B cell (primary cell): ENCODE measurements around the gene HDLBP. TPM values are rescaled to one million over a fixed set of nuclear protein-coding genes. Genes with fewer than 3 reads are reported as not detected.

Experiments used
- ATAC-seq: fragments of 200-7000 bp; cut with Tn5 transposase; one replicate; pipeline ENCODE4 v1.10.0; 2021; ENCODE audit warnings: low read depth, mild to moderate bottlenecking, moderate number of reproducible peaks, moderate library complexity
- CTCF ChIA-PET: fragments of 350-600 bp; sonication (Branson Sonifier 250); formaldehyde crosslinking; loops from one replicate; lab custom pipeline; 2021; ENCODE audit warnings: antibody characterized with exemption, inconsistent platforms; lab: Charles Lee
- POLR2A ChIA-PET: fragments of 350-600 bp; sonication (Branson Sonifier 250); formaldehyde crosslinking; loops from one replicate; lab custom pipeline; 2021; ENCODE audit warnings: antibody characterized with exemption; lab: Charles Lee
- DNase-seq: peaks from one replicate; pipeline ENCODE4 v3.0.0; 2013
- H2AFZ ChIP-seq: 2 replicates; pipeline ENCODE4 v1.6.1; 2012; ENCODE audit warnings: mild to moderate bottlenecking, low read depth, low read length; ENCODE audit not compliant: insufficient read depth, poor library complexity, severe bottlenecking
- H3K27ac ChIP-seq, 2 donors: 1 replicate in 1 of 2; 2 replicates in 1 of 2; pipeline ENCODE4 v1.5.1; 2012 to 2013; ENCODE audit warnings: low read length in 2 of 2, mild to moderate bottlenecking in 2 of 2, moderate library complexity in 1 of 2
- H3K27me3 ChIP-seq, 4 experiments: fragments of 200-600 bp in 1 of 4; sonication (generic) in 1 of 4; replicated peaks in 1 of 4; 1 replicate in 2 of 4; 2 replicates in 2 of 4; pipeline versions ENCODE4 v1.6.1 to v1.7.0; 2013 to 2016; ENCODE audit warnings: low read length in 3 of 4, mild to moderate bottlenecking in 2 of 4, mixed read lengths in 1 of 4, moderate library complexity in 1 of 4; ENCODE audit not compliant: insufficient read depth in 4 of 4, control insufficient read depth in 3 of 4; ENCODE audit errors: control extremely low read depth in 1 of 4
- H3K36me3 ChIP-seq, 2 experiments: replicated peaks in 1 of 2; 1 replicate in 1 of 2; 2 replicates in 1 of 2; pipeline versions ENCODE4 v1.6.1 to v1.7.1; 2013; ENCODE audit warnings: low read length in 1 of 2; ENCODE audit not compliant: insufficient read depth in 2 of 2, control insufficient read depth in 1 of 2; ENCODE audit errors: control extremely low read depth in 1 of 2, extremely low read depth in 1 of 2
- H3K4me1 ChIP-seq, 2 donors: fragments of 200-600 bp in 1 of 2; sonication (generic) in 1 of 2; 1 replicate in 1 of 2; 2 replicates in 1 of 2; pipeline versions ENCODE4 v1.5.1 to v1.6.1; 2013 to 2017; ENCODE audit warnings: low read length in 2 of 2; ENCODE audit not compliant: control insufficient read depth in 2 of 2, insufficient read depth in 2 of 2
- H3K4me2 ChIP-seq: replicated peaks from 2 replicates; pipeline ENCODE3; 2012; ENCODE audit warnings: mild to moderate bottlenecking, low read depth, low read length; ENCODE audit not compliant: poor library complexity, severe bottlenecking
- H3K4me3 ChIP-seq, 5 experiments: fragments of 200-600 bp in 1 of 5; sonication (generic) in 1 of 5; 1 replicate in 3 of 5; 2 replicates in 2 of 5; pipeline versions ENCODE4 v1.5.1 to v1.7.0; 2011 to 2016; ENCODE audit warnings: low read length in 4 of 5, mild to moderate bottlenecking in 4 of 5, low read depth in 2 of 5, control low read depth in 1 of 5, moderate library complexity in 1 of 5; ENCODE audit not compliant: insufficient read depth in 1 of 5; ENCODE audit errors: control extremely low read depth in 1 of 5, extremely low read depth in 1 of 5
- H3K79me2 ChIP-seq: fragments of 200-600 bp; sonication (generic); one replicate; pipeline ENCODE4 v1.6.0; 2016; ENCODE audit warnings: low read length; ENCODE audit not compliant: control insufficient read depth, insufficient read depth
- H3K9ac ChIP-seq: fragments of 200-600 bp; sonication (generic); 2 replicates; pipeline ENCODE4 v1.6.1; 2017; ENCODE audit warnings: mild to moderate bottlenecking, low read length, moderate library complexity
- H3K9me3 ChIP-seq, 3 donors: one replicate each; pipeline versions ENCODE4 v1.6.1 to v1.7.1; 2013; ENCODE audit warnings: low read length in 2 of 3; ENCODE audit not compliant: control insufficient read depth in 2 of 3, insufficient read depth in 1 of 3; ENCODE audit errors: control extremely low read depth in 1 of 3
- H4K20me1 ChIP-seq: 2 replicates; pipeline ENCODE4 v1.6.0; 2012; ENCODE audit warnings: mild to moderate bottlenecking, low read length; ENCODE audit not compliant: insufficient read depth, control insufficient read depth, poor library complexity, severe bottlenecking
- H3K27ac Mint-ChIP-seq: one replicate; pipeline ENCODE4 v1.8.0; 2021; ENCODE audit warnings: mixed read lengths
- H3K27me3 Mint-ChIP-seq: one replicate; pipeline ENCODE4 v1.8.0; 2021; ENCODE audit warnings: mixed read lengths
- H3K4me1 Mint-ChIP-seq: one replicate; pipeline ENCODE4 v1.8.0; 2021; ENCODE audit warnings: mixed read lengths
- H3K4me3 Mint-ChIP-seq: one replicate; pipeline ENCODE4 v1.8.0; 2021; ENCODE audit warnings: mixed read lengths
- H3K9me3 Mint-ChIP-seq: one replicate; pipeline ENCODE4 v1.8.0; 2022; ENCODE audit warnings: mixed read lengths; ENCODE audit not compliant: insufficient read depth
- EZH2 ChIP-seq: IDR thresholded peaks from 2 replicates; pipeline ENCODE4 v1.6.1; 2012; ENCODE audit warnings: borderline replicate concordance, low read depth, mild to moderate bottlenecking, moderate library complexity, low read length; ENCODE audit not compliant: insufficient read depth, poor library complexity, severe bottlenecking
- WGBS: methylation state at CpG from one replicate; pipeline ENCODE4 v1.1.5; 2013; ENCODE audit warnings: missing lambda C conversion rate; ENCODE audit not compliant: insufficient coverage; 5-methylcytosine and 5-hydroxymethylcytosine counted together
- intact Hi-C: fragments of 100-400 bp; cut with micrococcal nuclease; formaldehyde crosslinking; loops from one replicate; pipeline ENCODE4 v1.10.0; 2022
- polyA plus RNA-seq: library from polyadenylated mRNA; depleted of rRNA; stranded (reverse); fragments of >200 nt; gene quantifications from 2 replicates; pipeline ENCODE4 v1.2.3, GENCODE V29; 2012
- total RNA-seq, 2 donors: library from RNA; stranded (reverse); fragments of 120-200 nt in 1 of 2; gene quantifications; 1 replicate in 1 of 2; 2 replicates in 1 of 2; pipeline versions ENCODE4 v1.2.3 to v1.2.4, GENCODE V29; 2013 to 2022
- TF ChIP-seq, protein P1 (sequence below): fragments of 200-600 bp; IDR thresholded peaks from one replicate; pipeline ENCODE4 v1.8.0; 2022; ENCODE audit warnings: antibody characterized with exemption, mild to moderate bottlenecking

HDLBP gene
- total and polyA plus RNA-seq, 2 donors (not counting 1 experiment from before 2014, with no cell fraction given): 55.1 to 127 TPM

DNA sequence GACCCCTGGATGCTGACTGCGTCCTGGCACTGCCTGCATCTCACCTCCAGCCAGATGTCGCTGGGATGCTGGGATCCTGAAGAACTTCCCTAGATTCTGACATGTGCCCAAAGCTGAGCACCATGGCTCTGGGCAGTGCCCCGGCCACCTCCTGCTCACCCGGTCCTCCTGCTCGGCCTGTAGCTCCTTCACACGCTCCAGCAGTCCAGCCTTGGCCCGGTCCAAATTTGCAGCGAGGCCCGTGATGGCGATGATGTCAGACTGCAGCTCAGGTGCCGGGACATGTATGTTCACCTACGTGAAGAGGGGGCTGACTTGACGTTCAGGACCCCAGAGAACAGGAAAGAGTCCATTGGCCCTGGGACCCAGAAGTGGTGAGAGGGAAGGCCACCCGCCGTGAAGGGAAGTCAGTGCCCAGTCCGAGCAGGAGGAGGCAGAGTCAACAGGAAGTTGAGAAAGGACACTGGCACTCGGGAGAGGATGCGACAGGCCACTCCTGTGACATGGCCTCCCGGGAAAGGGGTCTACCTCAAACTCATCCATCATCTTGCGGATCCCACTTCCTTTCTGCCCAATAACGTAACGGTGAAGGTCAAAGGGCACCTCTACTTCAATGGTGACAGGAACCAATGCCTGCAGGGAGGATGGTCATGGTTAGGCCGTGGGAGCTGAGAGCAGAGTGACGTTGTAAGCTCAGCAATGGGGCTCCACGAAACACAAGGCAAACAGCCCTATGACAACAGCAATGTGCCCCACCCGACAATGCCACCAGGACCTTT lies 80.3 kb downstream of the HDLBP start:
- no peak for DNase-seq
- intact Hi-C loops: no loop called here
- H2AFZ ChIP-seq: no peak overlapping the region
- H4K20me1 ChIP-seq: no peaks in the 10 kb centered on the region
- no peak for TF ChIP-seq EZH2
- TF ChIP-seq, protein P1, sequence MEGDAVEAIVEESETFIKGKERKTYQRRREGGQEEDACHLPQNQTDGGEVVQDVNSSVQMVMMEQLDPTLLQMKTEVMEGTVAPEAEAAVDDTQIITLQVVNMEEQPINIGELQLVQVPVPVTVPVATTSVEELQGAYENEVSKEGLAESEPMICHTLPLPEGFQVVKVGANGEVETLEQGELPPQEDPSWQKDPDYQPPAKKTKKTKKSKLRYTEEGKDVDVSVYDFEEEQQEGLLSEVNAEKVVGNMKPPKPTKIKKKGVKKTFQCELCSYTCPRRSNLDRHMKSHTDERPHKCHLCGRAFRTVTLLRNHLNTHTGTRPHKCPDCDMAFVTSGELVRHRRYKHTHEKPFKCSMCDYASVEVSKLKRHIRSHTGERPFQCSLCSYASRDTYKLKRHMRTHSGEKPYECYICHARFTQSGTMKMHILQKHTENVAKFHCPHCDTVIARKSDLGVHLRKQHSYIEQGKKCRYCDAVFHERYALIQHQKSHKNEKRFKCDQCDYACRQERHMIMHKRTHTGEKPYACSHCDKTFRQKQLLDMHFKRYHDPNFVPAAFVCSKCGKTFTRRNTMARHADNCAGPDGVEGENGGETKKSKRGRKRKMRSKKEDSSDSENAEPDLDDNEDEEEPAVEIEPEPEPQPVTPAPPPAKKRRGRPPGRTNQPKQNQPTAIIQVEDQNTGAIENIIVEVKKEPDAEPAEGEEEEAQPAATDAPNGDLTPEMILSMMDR: no peak
- H3K27me3 ChIP-seq: no peaks in the 10 kb centered on the region
- Mint-ChIP-seq H3K27me3 (no peaks in the 10 kb centered on the region), H3K4me3 (no peak overlapping the region), H3K4me1 (no peaks in the 10 kb centered on the region), H3K9me3 (no peaks in the 10 kb centered on the region), H3K27ac (no peak overlapping the region)
- H3K4me1 ChIP-seq: no peaks in the 10 kb centered on the region
- H3K9ac ChIP-seq: no peak overlapping the region
- no peaks in the 10 kb centered on the region for H3K79me2 ChIP-seq
- H3K4me3 ChIP-seq: no peak overlapping the region
- no peak overlapping the region for H3K27ac ChIP-seq
- H3K4me2 ChIP-seq: no peak overlapping the region
- ChIA-PET POLR2A (no interaction called here), CTCF (interaction anchor here (1.5 kb wide), 1 partner anchor 17 kb away, joined by 5 read pairs; no protein-coding TSS in a partner anchor)
- ATAC-seq: no peak
- peaks cover 0 to 90% of the 10 kb centered on the region in 2 experiments for H3K36me3 ChIP-seq
- H3K9me3 ChIP-seq: no peaks in the 10 kb centered on the region
- WGBS: 96% methylated on average over 23 of the region's 26 CpGs

DNA sequence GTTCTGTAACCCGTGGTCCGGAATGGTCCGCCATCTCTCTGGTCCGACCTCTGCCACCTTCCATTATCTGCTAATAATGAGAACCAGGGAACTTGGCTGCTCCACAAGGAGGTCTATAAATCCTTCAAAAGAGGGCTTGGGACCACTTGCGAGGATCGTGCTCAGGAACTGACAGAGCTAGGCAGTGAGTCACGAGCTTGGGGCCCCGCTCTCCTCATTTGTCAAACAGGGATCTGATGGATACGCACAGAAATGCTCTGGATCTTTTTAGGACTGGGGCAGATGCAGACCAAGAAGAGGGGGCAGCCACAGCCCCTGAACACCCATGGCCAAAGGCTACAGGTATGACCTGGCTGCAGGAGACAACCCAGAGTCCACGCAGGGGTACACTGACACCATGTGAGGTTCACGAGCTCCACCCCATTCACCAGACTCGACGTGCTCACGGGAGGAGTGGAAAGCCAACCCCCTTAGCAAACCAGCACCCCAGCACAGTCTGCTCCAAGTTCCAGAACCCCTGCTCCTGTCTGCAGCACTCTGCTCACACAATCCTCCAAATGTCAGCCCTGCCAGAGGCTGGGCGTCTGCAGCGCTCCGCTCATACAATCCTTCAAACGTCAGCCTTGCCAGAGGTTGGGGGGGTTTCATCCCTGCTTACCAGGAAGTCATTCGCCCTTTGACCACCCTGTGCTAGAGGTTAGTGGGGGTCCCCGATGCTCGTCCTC lies 81.2 kb downstream of the HDLBP start:
- Mint-ChIP-seq H3K9me3 (no peaks in the 10 kb centered on the region), H3K4me3 (no peak overlapping the region), H3K27me3 (no peaks in the 10 kb centered on the region), H3K4me1 (no peaks in the 10 kb centered on the region), H3K27ac (no peak overlapping the region)
- ATAC-seq (no peak), DNase-seq (no peak)
- no peaks in the 10 kb centered on the region for H3K79me2 ChIP-seq
- no peak for TF ChIP-seq EZH2
- TF ChIP-seq, protein P1: no peak
- no peak overlapping the region for H3K9ac ChIP-seq
- no peak overlapping the region for H3K27ac ChIP-seq
- WGBS: 96% methylated on average over 17 of the region's 21 CpGs
- no peak overlapping the region for H2AFZ ChIP-seq
- POLR2A ChIA-PET: no interaction called here
- intact Hi-C loops: no loop called here
- no peak overlapping the region for H3K4me2 ChIP-seq
- peaks cover 0 to 89% of the 10 kb centered on the region in 2 experiments for H3K36me3 ChIP-seq
- H3K27me3 ChIP-seq: no peaks in the 10 kb centered on the region
- no peaks in the 10 kb centered on the region for H4K20me1 ChIP-seq
- H3K9me3 ChIP-seq: no peaks in the 10 kb centered on the region
- H3K4me3 ChIP-seq: no peak overlapping the region
- CTCF ChIA-PET: no interaction called here
- no peaks in the 10 kb centered on the region for H3K4me1 ChIP-seq
